Measurements from ENCODE around the gene FUS. TPM values are rescaled to one million over a fixed set of nuclear protein-coding genes. Genes with fewer than 3 reads are reported as not detected.
"Not testable (repeated sequence)": the region's sequence is repeated elsewhere in the genome, so short reads cannot be mapped to it uniquely, and the experiment has no call there.

Gene FUS
- total and polyA plus RNA-seq, 2 experiments from 2014 or later, result 54.4 to 618 TPM

DNA sequence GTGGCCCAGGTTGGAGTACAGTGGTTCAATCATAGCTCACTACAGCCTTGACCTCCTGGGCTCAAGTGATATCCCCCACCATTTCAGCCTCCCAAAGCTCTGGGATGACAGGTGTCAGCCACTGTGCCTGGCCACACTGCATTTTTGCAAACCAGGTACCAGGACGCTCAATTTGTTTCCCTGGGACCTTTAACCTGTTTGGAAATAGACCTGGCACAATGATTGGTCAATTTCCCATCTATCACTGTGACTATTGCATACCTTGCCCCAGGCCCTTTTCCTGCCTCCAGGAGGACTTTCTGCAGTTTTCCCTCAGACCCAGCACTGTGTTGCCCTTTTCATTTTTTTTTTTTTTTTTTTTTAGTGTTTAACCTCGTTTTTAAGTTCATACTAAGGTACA is 11.1 kb upstream of the FUS start:
- Histone ChIP-seq H3K27me3 (no peaks in the 10 kb centered on the region), H3K9me3 (ENCODE audit: low read depth) (no peaks in the 10 kb centered on the region), H3K27ac (no peak overlapping the region), H3K4me3 (no peak overlapping the region), H3K36me3 (no peaks in the 10 kb centered on the region), H3K4me1 (ENCODE audit: low read depth) (peaks cover 6% of the 10 kb centered on the region)
- TF ChIP-seq, protein P1, sequence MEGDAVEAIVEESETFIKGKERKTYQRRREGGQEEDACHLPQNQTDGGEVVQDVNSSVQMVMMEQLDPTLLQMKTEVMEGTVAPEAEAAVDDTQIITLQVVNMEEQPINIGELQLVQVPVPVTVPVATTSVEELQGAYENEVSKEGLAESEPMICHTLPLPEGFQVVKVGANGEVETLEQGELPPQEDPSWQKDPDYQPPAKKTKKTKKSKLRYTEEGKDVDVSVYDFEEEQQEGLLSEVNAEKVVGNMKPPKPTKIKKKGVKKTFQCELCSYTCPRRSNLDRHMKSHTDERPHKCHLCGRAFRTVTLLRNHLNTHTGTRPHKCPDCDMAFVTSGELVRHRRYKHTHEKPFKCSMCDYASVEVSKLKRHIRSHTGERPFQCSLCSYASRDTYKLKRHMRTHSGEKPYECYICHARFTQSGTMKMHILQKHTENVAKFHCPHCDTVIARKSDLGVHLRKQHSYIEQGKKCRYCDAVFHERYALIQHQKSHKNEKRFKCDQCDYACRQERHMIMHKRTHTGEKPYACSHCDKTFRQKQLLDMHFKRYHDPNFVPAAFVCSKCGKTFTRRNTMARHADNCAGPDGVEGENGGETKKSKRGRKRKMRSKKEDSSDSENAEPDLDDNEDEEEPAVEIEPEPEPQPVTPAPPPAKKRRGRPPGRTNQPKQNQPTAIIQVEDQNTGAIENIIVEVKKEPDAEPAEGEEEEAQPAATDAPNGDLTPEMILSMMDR (IDR thresholded peaks at IDR 0.05; ENCODE audit: low read depth, low read length), result no peak
- no peak for DNase-seq (ENCODE audit: low read depth in 1 of 2, low spot score in 1 of 2)

DNA sequence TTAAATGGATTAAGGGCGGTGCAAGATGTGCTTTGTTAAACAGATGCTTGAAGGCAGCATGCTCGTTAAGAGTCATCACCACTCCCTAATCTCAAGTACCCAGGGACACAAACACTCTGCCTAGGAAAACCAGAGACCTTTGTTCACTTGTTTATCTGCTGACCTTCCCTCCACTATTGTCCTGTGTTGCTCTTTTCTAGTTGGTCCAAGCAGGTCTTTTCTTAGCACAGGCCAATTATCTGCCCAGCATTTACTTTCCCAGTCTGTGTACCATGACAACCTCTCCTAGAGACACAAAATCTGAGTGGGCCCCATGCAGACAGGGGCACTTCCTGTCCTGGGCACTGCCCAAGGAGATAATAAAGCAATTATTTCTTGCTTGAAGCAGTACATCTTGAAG is 9.9 kb upstream of the FUS start:
- H3K9me3 ChIP-seq (ENCODE audit: low read depth); DNase-seq (ENCODE audit: low read depth in 1 of 2, low spot score in 1 of 2); H3K4me3 ChIP-seq; H3K36me3 ChIP-seq; H3K4me1 ChIP-seq (ENCODE audit: low read depth); H3K27me3 ChIP-seq: not testable (repeated sequence)
- peak overlapping the region; percentile 82 for H3K27ac ChIP-seq

DNA sequence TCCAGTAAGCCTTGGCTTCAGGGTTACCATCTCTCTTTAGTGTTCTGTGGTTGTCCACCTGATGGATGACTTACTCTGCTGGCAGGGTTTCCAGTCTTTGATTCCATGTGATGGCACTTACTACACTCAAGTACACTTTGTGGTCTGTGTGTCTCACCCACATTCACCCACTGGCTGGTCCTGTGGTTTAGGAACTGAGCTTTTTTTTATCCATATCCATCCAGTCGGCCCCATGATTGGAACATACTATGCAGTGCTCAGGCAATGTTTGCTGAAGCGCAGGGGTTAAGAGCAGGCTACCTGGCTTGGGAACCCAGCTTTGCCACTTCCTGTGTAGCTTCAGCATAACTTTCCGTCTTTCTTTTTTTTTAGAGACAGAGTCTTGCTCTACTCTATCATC is 2.8 kb upstream of the FUS start:
- TF ChIP-seq, protein P1 (IDR thresholded peaks at IDR 0.05; ENCODE audit: low read depth, low read length), result no peak
- Histone ChIP-seq H3K9me3 (ENCODE audit: low read depth) (no peaks in the 10 kb centered on the region), H3K36me3 (no peaks in the 10 kb centered on the region), H3K27ac (no peak overlapping the region), H3K4me3 (no peak overlapping the region), H3K4me1 (ENCODE audit: low read depth) (peaks cover 9% of the 10 kb centered on the region), H3K27me3 (no peaks in the 10 kb centered on the region)
- DNase-seq (ENCODE audit: low read depth in 1 of 2, low spot score in 1 of 2), result no peak

DNA sequence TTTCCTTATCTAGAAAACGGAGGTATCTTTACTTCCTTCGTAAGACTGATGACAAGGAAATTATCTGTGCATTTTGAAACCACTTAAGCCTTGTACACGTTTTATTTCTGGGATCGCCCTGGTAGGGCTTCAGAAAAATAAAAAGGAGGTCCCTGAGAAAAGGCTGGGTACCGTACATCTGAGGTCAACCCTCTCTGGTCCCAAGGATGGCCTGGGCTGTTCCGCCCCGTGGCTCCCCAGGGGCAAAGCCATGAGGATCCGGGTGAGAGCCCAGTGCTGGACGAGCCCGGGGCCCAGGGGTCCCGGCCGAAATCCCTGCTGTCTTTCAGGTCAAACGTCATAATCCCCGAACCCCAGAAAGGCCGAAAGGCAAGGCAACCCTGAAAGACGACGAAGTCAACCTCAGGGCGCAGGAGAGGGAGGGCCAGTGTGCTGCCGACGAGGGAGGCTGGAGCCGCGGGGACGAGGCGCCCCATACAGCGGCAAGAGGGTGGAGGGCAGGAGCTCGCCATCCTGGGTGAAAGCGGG is 656 bp upstream of the FUS start:
- Histone ChIP-seq H3K27me3 (no peaks in the 10 kb centered on the region), H3K36me3 (peaks cover 19% of the 10 kb centered on the region), H3K9me3 (ENCODE audit: low read depth) (no peaks in the 10 kb centered on the region), H3K4me1 (ENCODE audit: low read depth) (peaks cover 16% of the 10 kb centered on the region), H3K4me3 (peak overlapping the region; percentile 94), H3K27ac (peak overlapping the region; percentile 98)
- DNase-seq (ENCODE audit: low read depth in 1 of 2, low spot score in 1 of 2), result no peak
- TF ChIP-seq, protein P1 (IDR thresholded peaks at IDR 0.05; ENCODE audit: low read depth, low read length), result no peak

DNA sequence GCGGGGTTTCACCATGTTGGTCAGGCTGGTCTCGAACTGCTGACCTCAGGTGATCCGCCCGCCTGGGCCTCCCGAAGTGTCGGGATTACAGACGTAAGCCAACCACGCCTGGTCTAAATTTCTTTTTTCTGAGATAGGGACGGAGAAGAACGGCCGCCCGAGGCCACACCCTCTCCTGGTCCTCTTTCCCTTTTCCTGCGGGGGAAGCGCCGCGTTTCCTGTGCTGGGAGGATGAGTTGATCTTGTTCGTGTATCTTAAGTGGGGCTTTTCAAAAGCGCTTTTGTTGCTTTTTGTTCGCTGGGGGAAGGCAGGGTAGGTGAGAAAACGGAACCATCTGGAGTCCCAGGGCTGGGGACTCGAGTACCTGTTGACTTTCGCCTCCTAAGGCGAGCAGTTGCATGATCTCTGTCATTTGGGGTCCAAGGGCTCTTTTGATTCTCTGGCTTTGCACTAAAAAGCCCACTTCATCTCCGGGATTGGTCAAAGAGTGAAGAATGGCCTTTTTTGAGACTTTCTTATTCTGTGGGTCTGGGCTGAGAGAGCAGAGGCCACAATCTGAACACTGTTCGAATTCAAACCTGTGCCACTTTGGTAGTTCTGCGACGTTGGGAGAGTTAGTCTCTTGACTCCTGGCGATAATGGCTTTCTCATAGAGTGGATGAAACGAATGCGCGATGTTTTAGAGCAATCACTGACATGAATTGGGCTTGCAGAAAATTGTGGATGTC is 1.3 kb downstream of the FUS start:
- Histone ChIP-seq H3K9me3 (ENCODE audit: low read depth) (no peaks in the 10 kb centered on the region), H3K36me3 (peaks cover 37% of the 10 kb centered on the region), H3K4me3 (peak overlapping the region; percentile 94), H3K4me1 (ENCODE audit: low read depth) (peaks cover 16% of the 10 kb centered on the region), H3K27ac (peak overlapping the region; percentile 98), H3K27me3 (no peaks in the 10 kb centered on the region)
- DNase-seq (ENCODE audit: low read depth in 1 of 2, low spot score in 1 of 2), result peak in 1 of 2 donors; percentile 53
- TF ChIP-seq, protein P1 (IDR thresholded peaks at IDR 0.05; ENCODE audit: low read depth, low read length), result no peak

DNA sequence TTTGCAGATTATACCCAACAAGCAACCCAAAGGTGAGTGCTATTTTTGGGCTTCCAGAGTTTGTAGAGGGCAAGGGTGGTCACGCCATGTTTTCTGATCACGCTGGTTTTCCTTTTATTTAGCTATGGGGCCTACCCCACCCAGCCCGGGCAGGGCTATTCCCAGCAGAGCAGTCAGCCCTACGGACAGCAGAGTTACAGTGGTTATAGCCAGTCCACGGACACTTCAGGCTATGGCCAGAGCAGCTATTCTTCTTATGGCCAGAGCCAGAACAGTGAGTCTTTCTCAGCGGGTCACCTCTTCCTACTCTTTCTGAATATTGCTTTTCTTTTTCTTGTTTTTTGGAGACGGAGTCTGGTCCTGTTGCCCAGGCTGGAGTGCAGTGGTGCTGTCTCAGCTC is 2.5 kb downstream of the FUS start:
- Histone ChIP-seq H3K4me1 (ENCODE audit: low read depth) (peaks cover 16% of the 10 kb centered on the region), H3K4me3 (peak overlapping the region; percentile 94), H3K36me3 (peaks cover 48% of the 10 kb centered on the region), H3K9me3 (ENCODE audit: low read depth) (no peaks in the 10 kb centered on the region), H3K27me3 (no peaks in the 10 kb centered on the region), H3K27ac (no peak overlapping the region)
- TF ChIP-seq, protein P1 (IDR thresholded peaks at IDR 0.05; ENCODE audit: low read depth, low read length), result no peak
- DNase-seq (ENCODE audit: low read depth in 1 of 2, low spot score in 1 of 2), result no peak

All from cardiac muscle cell (in vitro differentiated cells and primary cell).